ENCODE data around the gene TATDN2.

Gene TATDN2

DNA sequence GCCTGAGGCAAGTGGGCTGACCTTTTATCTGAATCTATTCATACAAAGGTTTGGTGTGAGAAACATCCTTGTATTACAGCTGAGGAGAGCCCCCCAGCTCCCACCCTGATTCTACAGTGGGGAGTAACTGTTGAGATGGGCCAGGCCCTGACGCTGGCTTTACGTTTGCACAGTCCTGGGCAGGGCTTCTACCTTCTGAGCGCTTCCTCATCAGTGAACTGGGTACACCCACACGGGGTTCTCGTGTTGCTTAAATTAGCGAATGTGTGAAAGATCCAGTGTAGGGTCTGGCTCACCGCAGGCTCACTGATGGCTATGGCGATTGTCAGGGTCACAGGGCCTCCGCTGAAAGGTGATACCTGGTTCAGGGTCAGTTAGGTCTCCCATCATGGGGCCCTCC lies 51.8 kb downstream of the TATDN2 start:
- Histone ChIP-seq H3K4me3 (ENCODE audit: insufficient read depth, low read depth, low read length, poor library complexity, severe bottlenecking) (no peak overlapping the region), H3K9me3 (ENCODE audit: control insufficient read depth, low read length) (no peaks in the 10 kb centered on the region), H3K36me3 (ENCODE audit: control insufficient read depth, insufficient read depth, low read length) (peaks cover 63% of the 10 kb centered on the region), H3K27ac (ENCODE audit: insufficient read depth, low read length, poor library complexity, severe bottlenecking) (no peak overlapping the region), H3K27me3 (replicated peaks; ENCODE audit: control insufficient read depth, insufficient read depth, low read length, poor library complexity, severe bottlenecking) (no peaks in the 10 kb centered on the region), H3K4me1 (ENCODE audit: control insufficient read depth, insufficient read depth, low read length, poor library complexity, severe bottlenecking) (peaks cover 4% of the 10 kb centered on the region)
- DNase-seq: no peak

DNA sequence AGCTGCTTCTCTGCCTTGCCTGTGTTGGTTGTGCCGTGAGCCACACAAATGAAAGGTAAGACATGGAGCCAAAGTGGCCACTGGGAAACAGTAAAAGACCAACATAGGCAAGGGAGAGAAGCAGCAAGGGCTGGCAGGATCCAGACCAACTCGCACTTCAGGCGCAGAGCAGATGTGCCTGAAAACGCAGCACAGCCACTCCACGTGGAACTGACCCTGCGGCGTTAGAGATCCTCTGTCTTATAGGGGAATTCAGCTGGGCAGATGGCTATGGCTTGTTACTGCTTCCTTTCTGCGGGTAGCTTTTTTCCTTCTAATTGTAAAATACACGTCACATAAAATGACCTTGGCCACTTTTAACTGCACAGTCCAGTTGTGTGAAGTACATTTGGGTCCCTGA lies 54.8 kb downstream of the TATDN2 start:
- peaks cover 81% of the 10 kb centered on the region for H3K36me3 ChIP-seq (ENCODE audit: control insufficient read depth, insufficient read depth, low read length)
- no peaks in the 10 kb centered on the region for H3K27me3 ChIP-seq (replicated peaks; ENCODE audit: control insufficient read depth, insufficient read depth, low read length, poor library complexity, severe bottlenecking)
- peaks cover 4% of the 10 kb centered on the region for H3K4me1 ChIP-seq (ENCODE audit: control insufficient read depth, insufficient read depth, low read length, poor library complexity, severe bottlenecking)
- no peak overlapping the region for H3K4me3 ChIP-seq (ENCODE audit: insufficient read depth, low read depth, low read length, poor library complexity, severe bottlenecking)
- DNase-seq: no peak
- no peaks in the 10 kb centered on the region for H3K9me3 ChIP-seq (ENCODE audit: control insufficient read depth, low read length)
- H3K27ac ChIP-seq (ENCODE audit: insufficient read depth, low read length, poor library complexity, severe bottlenecking): no peak overlapping the region

DNA sequence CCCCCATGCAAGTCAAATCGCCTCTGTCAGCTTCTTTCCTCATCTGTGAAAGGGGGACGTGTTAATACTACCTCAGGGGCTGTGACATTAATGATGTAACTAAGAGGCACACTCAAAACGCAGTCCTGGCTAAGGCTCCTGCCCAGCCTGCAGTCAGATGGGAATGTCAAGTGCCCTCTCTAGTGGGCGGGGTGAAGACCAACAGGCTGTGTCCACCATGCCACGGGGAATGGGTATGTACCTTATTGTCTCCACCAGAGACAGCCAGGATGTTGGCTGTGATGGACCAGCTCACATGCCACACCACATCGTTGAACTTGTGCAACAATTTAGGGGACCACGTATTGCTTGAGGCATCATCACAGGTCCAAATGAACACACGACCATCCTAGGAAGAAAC lies 55.5 kb downstream of the TATDN2 start:
- no peak for DNase-seq
- no peaks in the 10 kb centered on the region for H3K27me3 ChIP-seq (replicated peaks; ENCODE audit: control insufficient read depth, insufficient read depth, low read length, poor library complexity, severe bottlenecking)
- no peak overlapping the region for H3K27ac ChIP-seq (ENCODE audit: insufficient read depth, low read length, poor library complexity, severe bottlenecking)
- no peak overlapping the region for H3K4me3 ChIP-seq (ENCODE audit: insufficient read depth, low read depth, low read length, poor library complexity, severe bottlenecking)
- peaks cover 4% of the 10 kb centered on the region for H3K4me1 ChIP-seq (ENCODE audit: control insufficient read depth, insufficient read depth, low read length, poor library complexity, severe bottlenecking)
- H3K9me3 ChIP-seq (ENCODE audit: control insufficient read depth, low read length): no peaks in the 10 kb centered on the region
- peaks cover 83% of the 10 kb centered on the region for H3K36me3 ChIP-seq (ENCODE audit: control insufficient read depth, insufficient read depth, low read length)

DNA sequence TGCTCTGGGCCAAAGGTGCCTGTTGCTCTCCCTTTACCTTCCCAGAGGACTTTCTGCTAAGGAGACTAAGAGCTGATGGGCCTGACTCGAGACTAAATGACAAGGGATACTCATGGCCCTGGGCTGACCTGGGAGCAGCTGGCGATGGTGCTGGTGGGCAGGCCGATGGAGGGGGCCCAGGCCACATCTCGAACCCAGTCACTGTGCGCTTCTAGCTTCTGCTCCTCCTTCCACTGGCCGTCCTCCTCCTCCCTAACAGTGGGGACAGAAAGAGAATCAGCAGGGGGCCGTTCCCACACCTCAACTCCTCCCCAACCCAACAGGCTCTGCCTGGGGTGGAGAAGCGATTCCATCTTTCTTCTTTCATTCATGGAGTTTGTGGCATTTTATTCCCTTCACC lies 56.6 kb downstream of the TATDN2 start:
- Histone ChIP-seq H3K4me1 (ENCODE audit: control insufficient read depth, insufficient read depth, low read length, poor library complexity, severe bottlenecking) (no peaks in the 10 kb centered on the region), H3K27ac (ENCODE audit: insufficient read depth, low read length, poor library complexity, severe bottlenecking) (no peak overlapping the region), H3K36me3 (ENCODE audit: control insufficient read depth, insufficient read depth, low read length) (peaks cover 76% of the 10 kb centered on the region), H3K4me3 (ENCODE audit: insufficient read depth, low read depth, low read length, poor library complexity, severe bottlenecking) (no peak overlapping the region), H3K27me3 (replicated peaks; ENCODE audit: control insufficient read depth, insufficient read depth, low read length, poor library complexity, severe bottlenecking) (no peaks in the 10 kb centered on the region), H3K9me3 (ENCODE audit: control insufficient read depth, low read length) (no peaks in the 10 kb centered on the region)
- no peak for DNase-seq

DNA sequence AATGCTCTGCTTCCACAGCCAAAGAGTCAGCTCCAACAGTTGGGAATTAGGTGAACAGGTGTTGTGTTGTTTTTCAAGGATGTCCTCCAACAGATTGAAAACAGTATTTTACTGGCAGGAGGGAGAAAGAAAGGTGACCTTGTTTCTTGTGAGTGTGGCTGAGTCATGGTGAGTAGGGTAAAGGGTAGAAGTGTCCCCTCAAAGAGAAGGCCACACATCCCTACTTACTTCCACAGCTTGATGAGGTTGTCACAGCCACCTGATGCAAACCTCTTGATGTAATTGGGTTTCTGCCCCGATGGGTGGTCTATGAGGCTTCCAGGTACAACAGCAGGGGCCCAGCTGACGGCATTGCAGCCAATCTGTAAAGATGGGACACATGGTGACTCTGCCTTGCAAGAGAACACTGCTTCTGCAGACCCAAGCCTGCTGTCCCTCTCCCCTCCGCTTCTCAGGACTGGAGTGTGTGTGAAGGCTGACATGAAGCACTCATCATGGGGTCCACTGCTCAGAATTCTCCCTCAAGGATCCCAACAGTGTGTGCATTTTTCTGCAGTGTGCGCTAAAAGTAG lies 57.2 kb downstream of the TATDN2 start:
- no peaks in the 10 kb centered on the region for H3K9me3 ChIP-seq (ENCODE audit: control insufficient read depth, low read length)
- no peak overlapping the region for H3K4me3 ChIP-seq (ENCODE audit: insufficient read depth, low read depth, low read length, poor library complexity, severe bottlenecking)
- no peak overlapping the region for H3K27ac ChIP-seq (ENCODE audit: insufficient read depth, low read length, poor library complexity, severe bottlenecking)
- H3K27me3 ChIP-seq (replicated peaks; ENCODE audit: control insufficient read depth, insufficient read depth, low read length, poor library complexity, severe bottlenecking): no peaks in the 10 kb centered on the region
- DNase-seq: no peak
- H3K36me3 ChIP-seq (ENCODE audit: control insufficient read depth, insufficient read depth, low read length): peaks cover 76% of the 10 kb centered on the region
- H3K4me1 ChIP-seq (ENCODE audit: control insufficient read depth, insufficient read depth, low read length, poor library complexity, severe bottlenecking): no peaks in the 10 kb centered on the region

DNA sequence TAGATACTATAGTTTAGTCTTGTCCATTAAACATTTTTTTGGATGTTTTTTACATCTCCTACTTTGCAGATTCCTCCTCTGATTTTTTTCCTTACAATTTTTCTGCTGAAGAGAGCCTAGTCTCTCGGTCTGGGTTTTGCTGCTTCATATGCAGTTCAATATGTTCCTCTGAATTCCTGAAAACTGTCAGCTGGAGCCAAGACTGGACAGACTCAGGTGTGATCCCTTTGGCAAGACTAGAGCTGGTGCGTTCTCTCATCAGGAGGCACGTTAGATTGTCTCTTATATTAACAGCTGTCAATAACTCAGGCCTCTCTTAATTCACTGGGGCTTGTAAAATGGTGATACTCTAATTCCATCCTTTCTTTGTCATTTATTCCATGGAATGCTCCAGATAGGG lies 57.9 kb downstream of the TATDN2 start:
- Histone ChIP-seq H3K36me3 (ENCODE audit: control insufficient read depth, insufficient read depth, low read length) (peaks cover 76% of the 10 kb centered on the region), H3K9me3 (ENCODE audit: control insufficient read depth, low read length) (no peaks in the 10 kb centered on the region), H3K4me1 (ENCODE audit: control insufficient read depth, insufficient read depth, low read length, poor library complexity, severe bottlenecking) (no peaks in the 10 kb centered on the region), H3K27ac (ENCODE audit: insufficient read depth, low read length, poor library complexity, severe bottlenecking) (no peak overlapping the region), H3K27me3 (replicated peaks; ENCODE audit: control insufficient read depth, insufficient read depth, low read length, poor library complexity, severe bottlenecking) (no peaks in the 10 kb centered on the region), H3K4me3 (ENCODE audit: insufficient read depth, low read depth, low read length, poor library complexity, severe bottlenecking) (no peak overlapping the region)
- DNase-seq: no peak

DNA sequence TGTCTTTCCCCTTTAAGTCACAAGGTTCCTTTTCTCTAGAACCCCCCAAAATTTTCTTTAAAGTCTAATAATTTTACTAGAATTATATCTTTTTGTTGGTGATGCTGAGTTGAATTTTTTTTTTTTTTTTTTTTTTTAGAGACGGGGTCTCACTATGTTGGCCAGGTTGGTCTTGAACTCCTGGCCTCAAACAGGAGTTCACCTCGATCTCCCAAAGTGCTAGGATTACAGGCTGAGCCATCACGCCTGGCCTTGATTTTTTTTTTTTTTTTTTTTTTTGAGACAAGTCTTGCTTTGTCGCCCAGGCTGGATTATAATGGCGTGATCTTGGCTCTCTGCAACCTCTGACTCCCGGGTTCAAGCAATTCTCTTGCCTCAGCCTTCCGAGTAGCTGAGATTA lies 60.4 kb downstream of the TATDN2 start:
- H3K4me3 ChIP-seq (ENCODE audit: insufficient read depth, low read depth, low read length, poor library complexity, severe bottlenecking): no peak overlapping the region
- H3K9me3 ChIP-seq (ENCODE audit: control insufficient read depth, low read length): no peaks in the 10 kb centered on the region
- no peak overlapping the region for H3K27ac ChIP-seq (ENCODE audit: insufficient read depth, low read length, poor library complexity, severe bottlenecking)
- DNase-seq: no peak
- H3K4me1 ChIP-seq (ENCODE audit: control insufficient read depth, insufficient read depth, low read length, poor library complexity, severe bottlenecking): no peaks in the 10 kb centered on the region
- peaks cover 77% of the 10 kb centered on the region for H3K36me3 ChIP-seq (ENCODE audit: control insufficient read depth, insufficient read depth, low read length)
- H3K27me3 ChIP-seq (replicated peaks; ENCODE audit: control insufficient read depth, insufficient read depth, low read length, poor library complexity, severe bottlenecking): no peaks in the 10 kb centered on the region

DNA sequence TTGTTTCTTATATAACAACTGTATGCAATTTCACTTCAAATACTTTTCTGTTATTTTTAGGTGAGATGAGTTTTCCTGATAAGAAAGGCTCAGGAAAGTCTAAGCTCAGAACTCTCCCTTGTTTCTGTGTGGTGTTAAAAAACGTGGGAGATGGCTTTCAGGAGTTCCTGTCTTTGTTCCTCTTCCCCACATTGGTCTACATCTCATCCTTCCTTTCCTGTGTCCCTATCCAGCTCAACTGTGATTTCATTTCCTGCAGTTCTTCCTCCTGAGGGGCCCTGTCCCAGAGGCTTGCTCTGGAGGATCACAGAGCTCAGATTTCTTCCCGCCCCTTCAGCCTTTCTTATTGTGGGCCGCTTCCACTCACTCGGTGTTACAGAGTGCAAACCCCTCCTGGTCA lies 61.5 kb downstream of the TATDN2 start:
- H3K4me1 ChIP-seq (ENCODE audit: control insufficient read depth, insufficient read depth, low read length, poor library complexity, severe bottlenecking): no peaks in the 10 kb centered on the region
- no peak overlapping the region for H3K27ac ChIP-seq (ENCODE audit: insufficient read depth, low read length, poor library complexity, severe bottlenecking)
- no peak overlapping the region for H3K4me3 ChIP-seq (ENCODE audit: insufficient read depth, low read depth, low read length, poor library complexity, severe bottlenecking)
- H3K27me3 ChIP-seq (replicated peaks; ENCODE audit: control insufficient read depth, insufficient read depth, low read length, poor library complexity, severe bottlenecking): no peaks in the 10 kb centered on the region
- H3K9me3 ChIP-seq (ENCODE audit: control insufficient read depth, low read length): no peaks in the 10 kb centered on the region
- H3K36me3 ChIP-seq (ENCODE audit: control insufficient read depth, insufficient read depth, low read length): peaks cover 77% of the 10 kb centered on the region
- no peak for DNase-seq

DNA sequence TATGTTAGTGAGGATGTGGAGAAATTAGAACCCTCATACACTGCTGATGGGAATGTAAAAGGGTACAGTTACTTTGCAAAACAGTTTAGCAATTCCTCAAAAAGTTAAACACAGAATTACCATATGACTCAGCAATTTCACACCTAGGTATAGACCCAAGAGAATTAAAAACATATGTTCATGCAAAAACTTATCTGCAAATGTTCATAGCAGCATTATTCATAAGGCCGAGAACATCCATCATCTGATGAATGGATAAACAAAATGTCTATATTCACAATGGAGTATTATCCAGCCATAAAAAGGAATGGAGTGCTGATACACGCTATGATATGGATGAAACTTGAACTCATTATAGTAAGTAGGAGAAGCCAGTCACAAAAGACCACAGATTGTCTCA lies 62.3 kb downstream of the TATDN2 start:
- peaks cover 75% of the 10 kb centered on the region for H3K36me3 ChIP-seq (ENCODE audit: control insufficient read depth, insufficient read depth, low read length)
- no peaks in the 10 kb centered on the region for H3K27me3 ChIP-seq (replicated peaks; ENCODE audit: control insufficient read depth, insufficient read depth, low read length, poor library complexity, severe bottlenecking)
- H3K27ac ChIP-seq (ENCODE audit: insufficient read depth, low read length, poor library complexity, severe bottlenecking): no peak overlapping the region
- DNase-seq: no peak
- H3K4me1 ChIP-seq (ENCODE audit: control insufficient read depth, insufficient read depth, low read length, poor library complexity, severe bottlenecking): no peaks in the 10 kb centered on the region
- H3K9me3 ChIP-seq (ENCODE audit: control insufficient read depth, low read length): no peaks in the 10 kb centered on the region
- H3K4me3 ChIP-seq (ENCODE audit: insufficient read depth, low read depth, low read length, poor library complexity, severe bottlenecking): no peak overlapping the region

DNA sequence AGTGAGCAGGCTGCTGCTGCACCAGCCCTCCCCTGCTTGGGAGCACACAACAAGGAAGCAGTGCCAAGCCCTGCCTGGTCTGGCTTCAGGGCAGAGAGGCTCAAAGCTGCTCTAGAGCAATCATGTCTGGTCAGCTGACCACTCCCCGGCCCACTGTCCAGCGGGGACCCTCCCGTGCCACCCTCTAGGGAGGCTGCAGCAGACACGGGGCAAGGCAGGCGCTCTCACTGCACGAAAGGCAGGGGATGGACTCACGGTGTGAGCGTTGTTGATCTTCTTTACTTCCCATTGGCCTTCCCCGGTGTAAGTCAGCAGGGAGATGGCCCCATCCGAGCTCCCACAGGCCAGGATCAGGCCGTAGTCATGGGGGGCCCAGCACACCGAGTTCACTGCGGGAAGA lies 63.5 kb downstream of the TATDN2 start:
- H3K27ac ChIP-seq (ENCODE audit: insufficient read depth, low read length, poor library complexity, severe bottlenecking): no peak overlapping the region
- no peaks in the 10 kb centered on the region for H3K27me3 ChIP-seq (replicated peaks; ENCODE audit: control insufficient read depth, insufficient read depth, low read length, poor library complexity, severe bottlenecking)
- no peak overlapping the region for H3K4me3 ChIP-seq (ENCODE audit: insufficient read depth, low read depth, low read length, poor library complexity, severe bottlenecking)
- H3K4me1 ChIP-seq (ENCODE audit: control insufficient read depth, insufficient read depth, low read length, poor library complexity, severe bottlenecking): no peaks in the 10 kb centered on the region
- no peak for DNase-seq
- H3K9me3 ChIP-seq (ENCODE audit: control insufficient read depth, low read length): no peaks in the 10 kb centered on the region
- H3K36me3 ChIP-seq (ENCODE audit: control insufficient read depth, insufficient read depth, low read length): peaks cover 73% of the 10 kb centered on the region

DNA sequence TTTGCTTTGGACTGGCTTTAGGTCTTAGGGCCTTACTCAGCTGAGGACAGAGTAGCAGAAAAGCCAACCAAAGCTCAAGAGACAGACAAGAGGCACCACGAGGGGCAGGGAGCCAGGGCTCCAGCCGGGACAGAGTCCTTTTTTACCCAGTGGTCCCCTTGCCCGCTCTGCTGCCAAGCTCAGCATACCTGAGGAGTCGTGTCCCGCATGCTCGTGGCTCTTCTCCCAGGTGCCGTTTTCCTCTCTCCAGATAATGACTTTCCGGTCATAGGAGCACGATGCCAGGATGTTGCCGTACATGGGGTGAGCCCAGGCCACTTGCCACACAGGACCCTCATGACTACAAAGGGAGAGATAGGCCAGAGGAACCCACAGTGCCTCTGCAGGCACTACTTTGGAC lies 64.1 kb downstream of the TATDN2 start:
- no peak overlapping the region for H3K27ac ChIP-seq (ENCODE audit: insufficient read depth, low read length, poor library complexity, severe bottlenecking)
- H3K4me1 ChIP-seq (ENCODE audit: control insufficient read depth, insufficient read depth, low read length, poor library complexity, severe bottlenecking): no peaks in the 10 kb centered on the region
- no peaks in the 10 kb centered on the region for H3K27me3 ChIP-seq (replicated peaks; ENCODE audit: control insufficient read depth, insufficient read depth, low read length, poor library complexity, severe bottlenecking)
- no peak for DNase-seq
- no peak overlapping the region for H3K4me3 ChIP-seq (ENCODE audit: insufficient read depth, low read depth, low read length, poor library complexity, severe bottlenecking)
- no peaks in the 10 kb centered on the region for H3K9me3 ChIP-seq (ENCODE audit: control insufficient read depth, low read length)
- peaks cover 72% of the 10 kb centered on the region for H3K36me3 ChIP-seq (ENCODE audit: control insufficient read depth, insufficient read depth, low read length)
